Measurements from ENCODE around the gene UNC13D. TPM values are rescaled to one million over a fixed set of nuclear protein-coding genes. Genes with fewer than 3 reads are reported as not detected.

The UNC13D gene
- total RNA-seq, 1 experiment from 2014 or later = 20.2 TPM

GRCh38 chr17:75835654-75835987, 8.6 kb downstream of the UNC13D start:
- 0 out of 2 replicates have a peak, but pooled peaks have one; percentile 6 for ATAC-seq
- H3K9ac ChIP-seq (ENCODE audit: low read length) = no peak overlapping the region
- BruUV-seq (replicated peaks) = no TSS peak
- H4K20me1 ChIP-seq (ENCODE audit: insufficient read depth) = no peaks in the 10 kb centered on the region
- H3K36me3 ChIP-seq (ENCODE audit: control insufficient read depth in 1 of 2, insufficient read depth in 2 of 2, low read length in 2 of 2) = no peaks in the 10 kb centered on the region
- DNase-seq (ENCODE audit: low read depth, low spot score) = no peak
- intact Hi-C loops (cut with micrococcal nuclease) = no loop called here
- no peaks in the 10 kb centered on the region for H3K9me3 ChIP-seq (ENCODE audit: control insufficient read depth in 1 of 2, insufficient read depth in 1 of 2, low read depth in 1 of 2, low read length in 2 of 2)
- no peaks in the 10 kb centered on the region for H3K79me2 ChIP-seq (ENCODE audit: insufficient read depth, low read length)
- H3K4me1 ChIP-seq (ENCODE audit: control insufficient read depth in 1 of 2, insufficient read depth in 2 of 2, low read length in 2 of 2) = peaks cover 3 to 12% of the 10 kb centered on the region in 2 experiments; a peak in 2 of 4 replicates
- no peak overlapping the region for H3K4me2 ChIP-seq (ENCODE audit: low read length)
- H3K27me3 ChIP-seq (ENCODE audit: insufficient read depth, low read length) = no peaks in the 10 kb centered on the region
- TF ChIP-seq SIN3A (IDR thresholded peaks at IDR 0.05; ENCODE audit: low read depth) (no peak), ELF1 (IDR thresholded peaks at IDR 0.05; ENCODE audit: borderline replicate concordance, low read depth) (no peak)
- ChIA-PET CTCF (interaction anchor here (1.3 to 2.9 kb wide), 2 partner anchors 8 to 10 kb away, joined by 5 to 9 read pairs; no protein-coding TSS in a partner anchor), RAD21 (ENCODE audit: low non-redundant PET in 1 of 2, low total read pairs in 2 of 2, uncharacterized antibody in 2 of 2, unreplicated experiment in 2 of 2) (no interaction called here), POLR2A (no interaction called here)
- H2AFZ ChIP-seq (ENCODE audit: low read depth, low read length, poor library complexity, severe bottlenecking) = no peak overlapping the region
- no peaks in the 10 kb centered on the region for H3K9me2 ChIP-seq (ENCODE audit: insufficient read depth)
- no peak overlapping the region for H3K4me3 ChIP-seq (replicated peaks in 1 of 2; ENCODE audit: low read depth in 1 of 2, low read length in 2 of 2)
- no peak overlapping the region for H3K27ac ChIP-seq (ENCODE audit: low read depth, low read length)

DNA sequence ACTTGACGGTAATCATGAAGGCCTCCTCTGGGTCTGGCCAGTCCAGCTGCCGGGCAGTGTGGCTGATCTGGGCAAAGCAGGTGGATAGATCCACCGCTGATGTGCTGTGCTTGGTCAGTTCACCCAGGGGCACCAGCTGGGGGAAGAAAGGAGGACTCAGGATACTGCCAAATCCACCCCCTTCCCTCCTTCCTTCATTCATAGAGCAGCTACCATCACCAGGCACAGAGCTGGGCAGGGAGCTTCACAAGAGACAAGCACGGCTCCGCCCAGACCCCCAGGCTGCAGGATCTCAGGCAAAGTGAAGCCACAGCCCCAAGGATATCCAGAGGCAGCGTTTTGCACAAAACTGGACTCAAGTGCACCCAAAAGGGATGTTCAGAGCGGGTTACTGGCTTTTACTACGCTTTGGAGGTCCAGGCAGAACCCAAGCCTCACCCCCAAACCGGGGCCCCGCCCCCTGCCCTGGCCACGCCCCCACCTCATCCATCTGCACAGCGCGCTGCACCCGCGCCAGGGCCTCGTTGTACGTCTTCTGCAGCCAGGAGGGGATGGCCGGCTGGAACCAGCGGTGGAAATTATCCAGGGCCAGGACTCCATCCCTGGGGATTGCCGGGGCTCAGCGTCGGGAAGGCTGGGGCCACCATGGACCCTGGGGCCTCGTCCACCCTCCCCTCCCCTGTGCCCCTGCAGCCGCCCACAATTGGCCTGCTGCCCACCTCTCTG, 9.1 kb downstream of the UNC13D start:
- ChIA-PET POLR2A (interaction anchor here (1.8 kb wide), 1 partner anchor 55 kb away, joined by 6 read pairs; a partner anchor contains a TSS), RAD21 (ENCODE audit: low non-redundant PET in 1 of 2, low total read pairs in 2 of 2, uncharacterized antibody in 2 of 2, unreplicated experiment in 2 of 2) (no interaction called here), CTCF (interaction anchor here (1.3 to 2.9 kb wide), 2 partner anchors 8 to 11 kb away, joined by 5 to 9 read pairs; no protein-coding TSS in a partner anchor)
- H3K4me2 ChIP-seq (ENCODE audit: low read length) = no peak overlapping the region
- peaks cover 3 to 12% of the 10 kb centered on the region in 2 experiments; a peak in 2 of 4 replicates for H3K4me1 ChIP-seq (ENCODE audit: control insufficient read depth in 1 of 2, insufficient read depth in 2 of 2, low read length in 2 of 2)
- DNase-seq (ENCODE audit: low read depth, low spot score) (no peak), ATAC-seq (peak; percentile 45; the same call in 1 of the 2 replicates)
- H3K9me2 ChIP-seq (ENCODE audit: insufficient read depth) = no peaks in the 10 kb centered on the region
- no peaks in the 10 kb centered on the region for H3K9me3 ChIP-seq (ENCODE audit: control insufficient read depth in 1 of 2, insufficient read depth in 1 of 2, low read depth in 1 of 2, low read length in 2 of 2)
- no peaks in the 10 kb centered on the region for H3K79me2 ChIP-seq (ENCODE audit: insufficient read depth, low read length)
- H3K4me3 ChIP-seq (replicated peaks in 1 of 2; ENCODE audit: low read depth in 1 of 2, low read length in 2 of 2) = no peak overlapping the region
- BruUV-seq (replicated peaks) = no TSS peak
- no peak overlapping the region for H2AFZ ChIP-seq (ENCODE audit: low read depth, low read length, poor library complexity, severe bottlenecking)
- no peaks in the 10 kb centered on the region for H3K27me3 ChIP-seq (ENCODE audit: insufficient read depth, low read length)
- intact Hi-C loops (cut with micrococcal nuclease) = no loop called here
- H3K9ac ChIP-seq (ENCODE audit: low read length) = no peak overlapping the region
- no peak for TF ChIP-seq CEBPB (IDR thresholded peaks at IDR 0.05; ENCODE audit: low read depth)
- no peak for TF ChIP-seq JUND (IDR thresholded peaks at IDR 0.05)
- no peak for TF ChIP-seq POLR2A (IDR thresholded peaks at IDR 0.05; ENCODE audit: borderline replicate concordance, extremely low read depth, insufficient read depth, insufficient read length)
- TF ChIP-seq EZH2 (IDR thresholded peaks at IDR 0.05) = no peak
- TF ChIP-seq CBX3 (IDR thresholded peaks at IDR 0.05; ENCODE audit: low read depth) = no peak
- no peak for TF ChIP-seq ZFX (IDR thresholded peaks at IDR 0.05)
- TF ChIP-seq, protein P1, sequence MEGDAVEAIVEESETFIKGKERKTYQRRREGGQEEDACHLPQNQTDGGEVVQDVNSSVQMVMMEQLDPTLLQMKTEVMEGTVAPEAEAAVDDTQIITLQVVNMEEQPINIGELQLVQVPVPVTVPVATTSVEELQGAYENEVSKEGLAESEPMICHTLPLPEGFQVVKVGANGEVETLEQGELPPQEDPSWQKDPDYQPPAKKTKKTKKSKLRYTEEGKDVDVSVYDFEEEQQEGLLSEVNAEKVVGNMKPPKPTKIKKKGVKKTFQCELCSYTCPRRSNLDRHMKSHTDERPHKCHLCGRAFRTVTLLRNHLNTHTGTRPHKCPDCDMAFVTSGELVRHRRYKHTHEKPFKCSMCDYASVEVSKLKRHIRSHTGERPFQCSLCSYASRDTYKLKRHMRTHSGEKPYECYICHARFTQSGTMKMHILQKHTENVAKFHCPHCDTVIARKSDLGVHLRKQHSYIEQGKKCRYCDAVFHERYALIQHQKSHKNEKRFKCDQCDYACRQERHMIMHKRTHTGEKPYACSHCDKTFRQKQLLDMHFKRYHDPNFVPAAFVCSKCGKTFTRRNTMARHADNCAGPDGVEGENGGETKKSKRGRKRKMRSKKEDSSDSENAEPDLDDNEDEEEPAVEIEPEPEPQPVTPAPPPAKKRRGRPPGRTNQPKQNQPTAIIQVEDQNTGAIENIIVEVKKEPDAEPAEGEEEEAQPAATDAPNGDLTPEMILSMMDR (IDR thresholded peaks at IDR 0.05 in 2 of 3, conservative IDR thresholded peaks at IDR 0.05 in 1 of 3; ENCODE audit: borderline replicate concordance in 1 of 3, insufficient read depth in 1 of 3, low read depth in 2 of 3, low read length in 2 of 3) = no peak
- no peak for TF ChIP-seq EGR1 (IDR thresholded peaks at IDR 0.05; ENCODE audit: low read depth)
- TF ChIP-seq EZH2phosphoT487 (IDR thresholded peaks at IDR 0.05; ENCODE audit: borderline replicate concordance) = no peak
- TF ChIP-seq POLR2AphosphoS5 (IDR thresholded peaks at IDR 0.05; ENCODE audit: low read depth, low read length) = no peak
- TF ChIP-seq SRF (IDR thresholded peaks at IDR 0.05; ENCODE audit: low read depth) = no peak
- TF ChIP-seq, protein P2, sequence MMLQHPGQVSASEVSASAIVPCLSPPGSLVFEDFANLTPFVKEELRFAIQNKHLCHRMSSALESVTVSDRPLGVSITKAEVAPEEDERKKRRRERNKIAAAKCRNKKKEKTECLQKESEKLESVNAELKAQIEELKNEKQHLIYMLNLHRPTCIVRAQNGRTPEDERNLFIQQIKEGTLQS (IDR thresholded peaks at IDR 0.05) = no peak
- no peaks in the 10 kb centered on the region for H3K36me3 ChIP-seq (ENCODE audit: control insufficient read depth in 1 of 2, insufficient read depth in 2 of 2, low read length in 2 of 2)
- no peaks in the 10 kb centered on the region for H4K20me1 ChIP-seq (ENCODE audit: insufficient read depth)
- no peak overlapping the region for H3K27ac ChIP-seq (ENCODE audit: low read depth, low read length)
